Upper lobe of left lung (tissue), 4 donors: ENCODE data around the gene DDX27.

ENCODE experiments used
- EP300 ChIP-seq, 4 donors: sonication (generic); formaldehyde crosslinking; IDR thresholded peaks; one replicate each; pipeline ENCODE4 v1.5.1; 2017; ENCODE audit warnings: antibody characterized with exemption in 4 of 4, control low read depth in 2 of 4
- POLR2A ChIP-seq, 4 donors: fragments of 450-650 bp; IDR thresholded peaks; one replicate each; pipeline ENCODE4 v1.5.1; 2016 to 2017; ENCODE audit warnings: antibody characterized with exemption in 4 of 4, mild to moderate bottlenecking in 2 of 4
- POLR2AphosphoS5 ChIP-seq, 2 donors: sonication (generic); formaldehyde crosslinking; IDR thresholded peaks; one replicate each; pipeline ENCODE4 v1.5.1; 2017; ENCODE audit warnings: antibody characterized with exemption in 2 of 2
- TF ChIP-seq, protein P1 (sequence below), 6 experiments: fragments of 450-650 bp in 4 of 6; fragments of 200-600 bp in 2 of 6; sonication (generic) in 2 of 6; IDR thresholded peaks; one replicate each; pipeline ENCODE4 v1.5.1; 2016 to 2019; ENCODE audit warnings: antibody characterized with exemption in 6 of 6

DNA sequence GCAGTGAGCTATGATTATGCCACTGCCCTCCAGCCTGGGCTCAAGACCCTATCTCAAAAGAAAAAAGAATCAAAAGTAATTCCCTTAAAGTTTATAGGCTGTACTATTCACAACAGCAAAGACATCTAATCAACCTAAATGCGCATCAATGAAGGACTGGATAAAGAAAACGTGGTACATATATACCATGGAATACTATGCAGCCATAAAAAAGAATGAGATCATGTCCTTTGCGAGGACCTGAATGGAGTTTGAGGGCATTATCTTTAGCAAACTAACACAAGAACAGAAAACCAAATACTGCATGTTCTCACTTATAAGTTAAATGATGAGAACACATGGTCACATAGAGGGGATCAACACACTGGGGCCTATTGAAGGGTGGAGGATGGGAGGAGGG, 42.0 kb downstream of the DDX27 start:
- TF ChIP-seq, protein P1, sequence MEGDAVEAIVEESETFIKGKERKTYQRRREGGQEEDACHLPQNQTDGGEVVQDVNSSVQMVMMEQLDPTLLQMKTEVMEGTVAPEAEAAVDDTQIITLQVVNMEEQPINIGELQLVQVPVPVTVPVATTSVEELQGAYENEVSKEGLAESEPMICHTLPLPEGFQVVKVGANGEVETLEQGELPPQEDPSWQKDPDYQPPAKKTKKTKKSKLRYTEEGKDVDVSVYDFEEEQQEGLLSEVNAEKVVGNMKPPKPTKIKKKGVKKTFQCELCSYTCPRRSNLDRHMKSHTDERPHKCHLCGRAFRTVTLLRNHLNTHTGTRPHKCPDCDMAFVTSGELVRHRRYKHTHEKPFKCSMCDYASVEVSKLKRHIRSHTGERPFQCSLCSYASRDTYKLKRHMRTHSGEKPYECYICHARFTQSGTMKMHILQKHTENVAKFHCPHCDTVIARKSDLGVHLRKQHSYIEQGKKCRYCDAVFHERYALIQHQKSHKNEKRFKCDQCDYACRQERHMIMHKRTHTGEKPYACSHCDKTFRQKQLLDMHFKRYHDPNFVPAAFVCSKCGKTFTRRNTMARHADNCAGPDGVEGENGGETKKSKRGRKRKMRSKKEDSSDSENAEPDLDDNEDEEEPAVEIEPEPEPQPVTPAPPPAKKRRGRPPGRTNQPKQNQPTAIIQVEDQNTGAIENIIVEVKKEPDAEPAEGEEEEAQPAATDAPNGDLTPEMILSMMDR (IDR thresholded peaks at IDR 0.05) = no peak
- TF ChIP-seq POLR2A (IDR thresholded peaks at IDR 0.05) (no peak), POLR2AphosphoS5 (IDR thresholded peaks at IDR 0.05) (no peak), EP300 (IDR thresholded peaks at IDR 0.05) (no peak)
